GM12878 (cell line): Measurements from ENCODE around the gene TRAF2. TPM values are rescaled to one million over a fixed set of nuclear protein-coding genes. Genes with fewer than 3 reads are reported as not detected.

Experiments
- ATAC-seq: fragments of 200-7000 bp; cut with Tn5 transposase; 3 replicates; pipeline ENCODE4 v1.9.1; 2020; ENCODE audit warnings: mild to moderate bottlenecking, moderate library complexity
- BruUV-seq: library from RNA; stranded (reverse); fragments of 400-500 nt; replicated peaks from 2 replicates; lab custom pipeline; 2021; lab: Mats Ljungman, UMichigan
- CTCF ChIA-PET: fragments of 300-600 bp; sonication (Branson Sonifier 250); formaldehyde crosslinking; extraction: SDS; loops from one replicate; lab custom pipeline; 2021; ENCODE audit warnings: inconsistent platforms; lab: Yijun Ruan, JAX
- POLR2A ChIA-PET: fragments of 350-600 bp; formaldehyde crosslinking; extraction: SDS; loops from one replicate; lab custom pipeline; 2021; ENCODE audit warnings: inconsistent platforms; lab: Charles Lee
- RAD21 ChIA-PET: fragments of 300-600 bp; sonication (Branson Sonifier 250); formaldehyde crosslinking; loops from one replicate; lab custom pipeline; 2023; ENCODE audit warnings: antibody characterized with exemption; ENCODE audit not compliant: unreplicated experiment; lab: Charles Lee
- SMC1A ChIA-PET: fragments of 300-600 bp; sonication (Branson Sonifier 250); formaldehyde crosslinking; loops from one replicate; lab custom pipeline; 2023; ENCODE audit not compliant: unreplicated experiment, uncharacterized antibody; lab: Charles Lee
- DNase-seq: peaks from one replicate; pipeline ENCODE4 v3.0.0-alpha.2; 2011; ENCODE audit warnings: low read depth, low spot score
- FAIRE-seq: peaks from 3 replicates; lab custom pipeline; 2011; peaks lifted over from hg19 to GRCh38; lab: Jason Lieb, UNC
- H2AFZ ChIP-seq: 2 replicates; pipeline ENCODE4 v1.6.0; 2011; ENCODE audit warnings: low read depth, low read length, control low read depth; ENCODE audit not compliant: control insufficient read depth
- H3K27ac ChIP-seq: 2 replicates; pipeline ENCODE4 v1.5.1; 2011; ENCODE audit warnings: control low read depth; ENCODE audit not compliant: control insufficient read depth, insufficient read depth
- H3K27me3 ChIP-seq, 2 experiments: replicated peaks in 1 of 2; 2 replicates each; pipeline versions ENCODE4 v1.6.0 to v1.6.1; 2011; ENCODE audit warnings: low read length in 1 of 2; ENCODE audit not compliant: control insufficient read depth in 2 of 2, insufficient read depth in 2 of 2
- H3K36me3 ChIP-seq, 2 experiments: 2 replicates each; pipeline ENCODE4 v1.5.1; 2011; ENCODE audit warnings: low read length in 1 of 2; ENCODE audit not compliant: control insufficient read depth in 2 of 2, insufficient read depth in 2 of 2
- H3K4me1 ChIP-seq: 2 replicates; pipeline ENCODE4 v1.6.1; 2011; ENCODE audit warnings: mild to moderate bottlenecking, low read length, moderate library complexity, mixed read lengths; ENCODE audit not compliant: control insufficient read depth, insufficient read depth
- H3K4me2 ChIP-seq: 2 replicates; pipeline ENCODE4 v1.6.0; 2011; ENCODE audit warnings: control low read depth; ENCODE audit not compliant: control insufficient read depth, insufficient read depth
- H3K4me3 ChIP-seq: fragments of 200-600 bp; sonication (generic); 2 replicates; pipeline ENCODE4 v1.5.1; 2016
- H3K79me2 ChIP-seq: 2 replicates; pipeline ENCODE4 v1.6.0; 2011; ENCODE audit warnings: low read length; ENCODE audit not compliant: control insufficient read depth, insufficient read depth
- H3K9ac ChIP-seq: 2 replicates; pipeline ENCODE4 v1.8.0; 2011; ENCODE audit warnings: low read length, control low read depth, mixed read lengths; ENCODE audit not compliant: control insufficient read depth, insufficient read depth
- H3K9me3 ChIP-seq: replicated peaks from 3 replicates; pipeline ENCODE4 v1.5.1; 2011; ENCODE audit warnings: mild to moderate bottlenecking, low read length; ENCODE audit not compliant: control insufficient read depth, insufficient read depth
- H4K20me1 ChIP-seq: 2 replicates; pipeline ENCODE4 v1.6.0; 2011; ENCODE audit not compliant: control insufficient read depth, insufficient read depth
- CTCF ChIP-seq, 3 experiments: IDR thresholded peaks in 2 of 3; conservative IDR thresholded peaks in 1 of 3; 2 replicates each; pipeline ENCODE4 v1.5.1; 2011; ENCODE audit warnings: low read depth in 3 of 3, low read length in 3 of 3, mild to moderate bottlenecking in 3 of 3, control low read depth in 2 of 3, moderate library complexity in 2 of 3, inconsistent platforms in 1 of 3, mixed read lengths in 1 of 3; ENCODE audit not compliant: control insufficient read depth in 2 of 3, insufficient read depth in 1 of 3; ENCODE audit errors: extremely low read depth in 1 of 3
- HCFC1 ChIP-seq: fragments of 150-350 bp; IDR thresholded peaks from 2 replicates; pipeline ENCODE4 v1.6.1; 2014; ENCODE audit warnings: low read length
- KDM1A ChIP-seq: fragments of 200-600 bp; sonication (generic); IDR thresholded peaks from 2 replicates; pipeline ENCODE4 v1.6.1; 2016; ENCODE audit warnings: borderline replicate concordance
- MLLT1 ChIP-seq: fragments of 450-650 bp; IDR thresholded peaks from 2 replicates; pipeline ENCODE4 v1.6.1; 2016; ENCODE audit warnings: mild to moderate bottlenecking
- RAD21 ChIP-seq: IDR thresholded peaks from 2 replicates; pipeline ENCODE4 v1.6.1; 2011; ENCODE audit warnings: mild to moderate bottlenecking, low read depth, low read length, moderate library complexity; ENCODE audit not compliant: insufficient read depth
- SPI1 ChIP-seq: IDR thresholded peaks from 2 replicates; pipeline ENCODE4 v1.6.1; 2011; ENCODE audit warnings: low read depth, mild to moderate bottlenecking, low read length, moderate library complexity, borderline replicate concordance; ENCODE audit not compliant: insufficient read depth
- STAT3 ChIP-seq: IDR thresholded peaks from 2 replicates; pipeline ENCODE4 v1.6.1; 2011; ENCODE audit warnings: low read depth, low read length, improper control_type of control experiment
- WGBS: methylation state at CpG from one replicate; pipeline ENCODE4 v1.1.6; 2016; ENCODE audit warnings: low lambda C conversion rate; ENCODE audit not compliant: insufficient replicate concordance, insufficient coverage; ENCODE audit errors: missing lambda C conversion rate; 5-methylcytosine and 5-hydroxymethylcytosine counted together
- in situ Hi-C: fragments of 300-500 bp; cut with MboI; formaldehyde crosslinking; loops from 9 replicates; pipeline ENCODE4 v1.14.3; 2018; ENCODE audit warnings: mixed read lengths
- intact Hi-C: fragments of 100-400 bp; cut with micrococcal nuclease; formaldehyde crosslinking; loops from one replicate; pipeline ENCODE4 v1.14.2; 2022; ENCODE audit not compliant: unreplicated experiment
- polyA plus RNA-seq, 11 experiments: library from polyadenylated mRNA; depleted of rRNA in 4 of 11; unstranded in 6 of 11; stranded (reverse) in 5 of 11; fragments of >200 nt; fragmentation: Nextera tagmentation in 4 of 11; fragmentation: Illumina TruSeq in 1 of 11; extraction: Ambion mirVana in 4 of 11; extraction: Trizol in 1 of 11; gene quantifications; 1 replicate in 1 of 11; 2 replicates in 10 of 11; pipeline versions ENCODE4 v1.2.1 to v1.2.3, GENCODE V29; 2011 to 2016; ENCODE audit warnings: inconsistent platforms in 2 of 11, missing spikeins in 2 of 11, low read depth in 1 of 11
- total RNA-seq, 4 experiments: library from RNA; depleted of rRNA in 3 of 4; stranded (reverse); fragments of >200 nt in 3 of 4; fragmentation: Illumina TruSeq in 1 of 4; extraction: Trizol in 1 of 4; gene quantifications; 2 replicates each; pipeline versions ENCODE4 v1.2.1 to v1.2.3, GENCODE V29; 2013 to 2021

Gene TRAF2
- total and polyA plus RNA-seq, 10 of the 15 experiments (the other 5 are each of a cell fraction or from before 2014, with no cell fraction given), result 0.34 to 39.5 (median 18.7) TPM

- no peak for TF ChIP-seq HCFC1
Measured at GRCh38 chr9:136923881-136924280, 37.6 kb downstream of the TRAF2 start (continued).

- ChIA-PET RAD21 (no interaction called here), POLR2A (no interaction called here), SMC1A (interaction anchor here (1.0 kb wide), 1 partner anchor 115 kb away, joined by 3 read pairs; no protein-coding TSS in a partner anchor), CTCF (interaction anchor here (1.4 kb wide), 1 partner anchor 22 kb away, joined by 3 read pairs; no protein-coding TSS in a partner anchor)
- Histone ChIP-seq H3K4me2 (no peak overlapping the region), H3K4me1 (no peaks in the 10 kb centered on the region), H3K36me3 (peaks cover 27 to 30% of the 10 kb centered on the region in 2 experiments), H4K20me1 (no peaks in the 10 kb centered on the region), H3K9ac (no peak overlapping the region), H3K27me3 (no peaks in the 10 kb centered on the region), H3K79me2 (no peaks in the 10 kb centered on the region), H2AFZ (no peak overlapping the region), H3K27ac (no peak overlapping the region), H3K4me3 (no peak overlapping the region), H3K9me3 (no peaks in the 10 kb centered on the region)
- ATAC-seq, result no peak
- no peak for DNase-seq
- intact Hi-C loops (no loop called here), in situ Hi-C loops (no loop called here)
- WGBS, result 93% methylated on average over 33 of the region's 33 CpGs
- TF ChIP-seq STAT3, result no peak
- TF ChIP-seq KDM1A, result no peak
- no peak for TF ChIP-seq MLLT1
- peak in 2 of 3 experiments; percentile 8 to 22; a peak in 2 of 6 replicates for TF ChIP-seq CTCF (IDR thresholded peaks at IDR 0.05 in 2 of 3, conservative IDR thresholded peaks at IDR 0.05 in 1 of 3; ENCODE audit: control insufficient read depth in 2 of 3, extremely low read depth in 1 of 3, insufficient read depth in 1 of 3, low read depth in 3 of 3, low read length in 3 of 3)
- TF ChIP-seq SPI1, result no peak
- TF ChIP-seq RAD21, result 0 out of 2 replicates have a peak, but pooled peaks have one; percentile 6
- no TSS peak for BruUV-seq
- FAIRE-seq, result no peak
Measured at GRCh38 chr9:136925414-136926153, 39.3 kb downstream of the TRAF2 start.
